IPS-18a (cell line): ENCODE data around the gene UBA3.

Experiments
- H3K27ac ChIP-seq: one replicate; pipeline ENCODE4 v1.5.1; 2013; ENCODE audit warnings: low read length
- H3K27me3 ChIP-seq: one replicate; pipeline ENCODE4 v1.6.1; 2013; ENCODE audit warnings: mild to moderate bottlenecking, low read length; ENCODE audit not compliant: control insufficient read depth, insufficient read depth
- H3K36me3 ChIP-seq: one replicate; pipeline ENCODE4 v1.6.1; 2013; ENCODE audit warnings: low read depth, low read length; ENCODE audit not compliant: control insufficient read depth
- H3K4me1 ChIP-seq: one replicate; pipeline ENCODE4 v1.6.1; 2013; ENCODE audit warnings: low read depth, low read length; ENCODE audit not compliant: control insufficient read depth
- H3K4me3 ChIP-seq: one replicate; pipeline ENCODE4 v1.5.1; 2013; ENCODE audit warnings: low read length
- H3K9ac ChIP-seq: one replicate; pipeline ENCODE4 v1.6.1; 2013; ENCODE audit warnings: mild to moderate bottlenecking, low read length, moderate library complexity
- H3K9me3 ChIP-seq: one replicate; pipeline ENCODE4 v1.6.1; 2013; ENCODE audit warnings: low read depth, low read length; ENCODE audit not compliant: control insufficient read depth

UBA3 gene

DNA sequence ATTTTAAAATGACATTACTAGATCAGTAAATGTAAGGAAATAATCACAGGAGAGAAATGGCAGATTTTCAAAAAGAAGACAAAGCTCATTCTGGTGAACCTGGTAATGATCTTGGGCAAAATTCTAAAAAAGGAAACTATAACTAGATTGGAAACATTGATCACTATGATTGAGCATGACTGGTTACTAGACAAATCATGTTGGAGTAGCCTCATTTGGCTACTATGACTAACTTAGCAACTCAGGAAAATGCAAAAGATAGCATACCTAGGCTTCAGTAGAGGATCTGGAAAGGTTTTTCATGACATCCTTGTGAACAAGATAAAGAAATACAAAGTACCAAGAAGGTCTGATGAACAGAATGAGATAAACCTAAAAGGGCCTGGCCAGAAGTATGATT, 20.5 kb downstream of the UBA3 start:
- no peaks in the 10 kb centered on the region for H3K27me3 ChIP-seq
- peaks cover 61% of the 10 kb centered on the region for H3K36me3 ChIP-seq
- H3K4me1 ChIP-seq, result no peaks in the 10 kb centered on the region
- no peak overlapping the region for H3K9ac ChIP-seq
- H3K27ac ChIP-seq, result no peak overlapping the region
- no peak overlapping the region for H3K4me3 ChIP-seq
- H3K9me3 ChIP-seq, result no peaks in the 10 kb centered on the region

- H3K9me3 ChIP-seq, result no peaks in the 10 kb centered on the region
- no peak overlapping the region for H3K9ac ChIP-seq
- H3K27me3 ChIP-seq, result no peaks in the 10 kb centered on the region
- H3K4me1 ChIP-seq, result no peaks in the 10 kb centered on the region
- no peak overlapping the region for H3K4me3 ChIP-seq
- H3K27ac ChIP-seq, result no peak overlapping the region
- H3K36me3 ChIP-seq, result peaks cover 63% of the 10 kb centered on the region
Measured at GRCh38 chr3:69058947-69059224, 21.3 kb downstream of the UBA3 start.

GRCh38 chr3:69058180-69058946, 21.8 kb downstream of the UBA3 start:
- Histone ChIP-seq H3K4me3 (no peak overlapping the region), H3K9ac (no peak overlapping the region), H3K4me1 (no peaks in the 10 kb centered on the region), H3K9me3 (no peaks in the 10 kb centered on the region), H3K36me3 (peaks cover 63% of the 10 kb centered on the region), H3K27me3 (no peaks in the 10 kb centered on the region), H3K27ac (no peak overlapping the region)

DNA sequence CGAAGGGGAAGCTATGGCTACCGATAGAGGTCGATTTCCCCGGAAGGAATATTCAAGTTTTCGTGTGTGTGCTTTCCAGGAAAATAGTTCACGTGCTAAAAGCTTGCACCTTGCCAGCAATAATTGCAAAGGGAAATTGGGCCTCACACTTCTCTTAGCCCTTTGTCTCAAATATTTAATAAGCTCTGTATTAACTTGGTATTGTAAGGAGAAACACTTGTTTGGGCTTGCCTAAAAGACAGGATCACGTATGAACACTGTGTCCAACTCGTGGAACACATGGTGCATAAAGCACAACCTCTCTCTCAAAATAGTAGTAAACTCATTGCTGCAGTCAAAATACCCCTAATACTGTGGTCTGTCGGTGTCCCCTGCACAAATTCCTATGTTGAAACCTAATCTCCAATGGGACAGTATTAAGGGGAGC, 27.7 kb downstream of the UBA3 start:
- Histone ChIP-seq H3K27me3 (no peaks in the 10 kb centered on the region), H3K9me3 (no peaks in the 10 kb centered on the region), H3K4me1 (peaks cover 4% of the 10 kb centered on the region), H3K9ac (peak overlapping the region; percentile 78), H3K27ac (peak overlapping the region; percentile 87), H3K36me3 (peaks cover 30% of the 10 kb centered on the region), H3K4me3 (peak overlapping the region; percentile 92)

DNA sequence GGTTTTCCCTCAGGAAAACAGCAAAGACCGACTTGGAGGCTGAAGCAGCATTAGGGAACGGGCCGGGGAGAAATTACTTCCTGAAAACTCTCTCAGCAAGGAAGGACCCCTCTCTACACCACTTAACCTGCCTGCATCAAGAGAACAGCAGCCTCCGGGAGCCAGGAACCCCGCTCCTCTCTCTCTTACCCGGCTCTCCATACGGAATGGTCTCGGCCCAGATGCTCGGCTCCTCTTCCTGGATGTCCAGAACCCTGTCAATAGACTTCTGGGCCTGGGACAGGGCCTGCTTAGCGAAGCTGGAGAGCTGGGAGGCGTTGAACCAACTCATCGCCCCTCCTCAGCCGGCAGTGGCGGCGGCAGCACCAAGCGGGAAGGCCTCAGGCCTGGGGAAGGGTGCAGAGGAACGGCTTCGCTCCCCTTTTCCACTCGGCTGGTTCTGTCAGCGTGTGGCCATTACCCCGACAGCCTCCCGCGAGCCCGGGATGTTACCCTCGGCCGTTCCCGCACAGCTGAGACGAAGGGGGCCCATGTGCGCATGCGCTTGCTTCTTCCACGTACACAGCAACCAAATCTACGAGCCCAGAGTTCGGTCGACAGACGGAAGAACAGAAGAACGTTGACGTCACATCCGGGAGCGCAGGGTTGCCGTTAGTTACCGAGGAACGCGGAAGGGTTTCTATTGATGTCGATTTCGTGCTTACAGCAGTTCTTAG, 28.3 kb downstream of the UBA3 start, which contains the start of gene TMF1:
TSS of gene TMF1 (minus strand) at position 578 of the 716 bp plus-strand sequence. CDS start at position 331, 247 bp downstream.
- Histone ChIP-seq H3K4me3 (peak within 1 kb of the TSS; percentile 92), H3K36me3 (peaks cover 34% of the 10 kb centered on the region), H3K27ac (peak within 1 kb of the TSS; percentile 87)

GRCh38 chr3:69048990-69049389, 31.2 kb downstream of the UBA3 start:
- no peak overlapping the region for H3K27ac ChIP-seq
- no peaks in the 10 kb centered on the region for H3K9me3 ChIP-seq
- no peak overlapping the region for H3K4me3 ChIP-seq
- peaks cover 4% of the 10 kb centered on the region for H3K4me1 ChIP-seq
- H3K9ac ChIP-seq, result no peak overlapping the region
- peaks cover 25% of the 10 kb centered on the region for H3K36me3 ChIP-seq
- H3K27me3 ChIP-seq, result no peaks in the 10 kb centered on the region

More for the DNA sequence above, 28.3 kb downstream of the UBA3 start, which contains the start of gene TMF1:
- no peaks in the 10 kb centered on the region for H3K27me3 ChIP-seq
- H3K9me3 ChIP-seq, result no peaks in the 10 kb centered on the region
- H3K9ac ChIP-seq, result peak within 1 kb of the TSS; percentile 78
- peaks cover 4% of the 10 kb centered on the region for H3K4me1 ChIP-seq

DNA sequence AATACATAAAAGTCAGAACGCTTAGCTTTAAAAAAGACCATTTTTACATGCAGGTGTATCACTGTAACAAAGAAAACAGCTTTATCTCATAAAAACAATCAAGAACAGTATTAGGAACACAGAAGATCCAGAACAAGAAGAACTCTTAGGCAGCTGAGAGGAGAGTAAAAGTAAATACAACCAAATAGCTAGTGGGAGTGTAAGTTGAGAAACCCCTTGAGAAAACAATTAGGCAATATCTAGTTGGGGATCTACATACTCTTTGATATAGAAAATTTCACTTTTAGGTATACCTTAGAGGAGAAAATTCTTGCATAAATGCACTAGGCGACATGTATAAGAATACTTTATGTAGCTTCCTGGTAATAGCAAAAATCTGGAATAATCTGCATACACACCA, 35.6 kb downstream of the UBA3 start:
- H3K27ac ChIP-seq, result no peak overlapping the region
- H3K4me1 ChIP-seq, result no peaks in the 10 kb centered on the region
- no peak overlapping the region for H3K9ac ChIP-seq
- no peaks in the 10 kb centered on the region for H3K9me3 ChIP-seq
- H3K27me3 ChIP-seq, result no peaks in the 10 kb centered on the region
- H3K36me3 ChIP-seq, result peaks cover 42% of the 10 kb centered on the region
- H3K4me3 ChIP-seq, result no peak overlapping the region

DNA sequence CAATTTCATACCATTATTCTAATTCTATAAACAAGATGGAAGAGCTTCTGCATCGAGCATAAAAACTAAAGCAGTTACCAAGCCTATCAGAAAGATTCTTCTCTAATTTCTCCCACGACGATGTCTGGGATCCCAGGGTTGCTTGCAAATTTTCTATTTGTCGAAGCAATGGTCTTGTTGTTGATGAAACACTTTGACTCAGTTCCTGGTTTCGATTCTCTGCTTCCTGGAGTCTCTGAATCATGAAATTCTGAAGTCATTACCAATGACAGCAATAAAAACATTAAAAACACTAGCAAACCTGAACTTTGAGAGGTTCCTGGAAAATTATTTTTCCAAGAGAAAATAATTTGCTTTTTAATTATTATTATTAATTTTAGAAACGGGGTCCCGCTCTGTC, 46.7 kb downstream of the UBA3 start:
- Histone ChIP-seq H3K4me1 (no peaks in the 10 kb centered on the region), H3K27me3 (no peaks in the 10 kb centered on the region), H3K27ac (no peak overlapping the region), H3K36me3 (peaks cover 55% of the 10 kb centered on the region), H3K9ac (no peak overlapping the region), H3K9me3 (no peaks in the 10 kb centered on the region), H3K4me3 (no peak overlapping the region)

DNA sequence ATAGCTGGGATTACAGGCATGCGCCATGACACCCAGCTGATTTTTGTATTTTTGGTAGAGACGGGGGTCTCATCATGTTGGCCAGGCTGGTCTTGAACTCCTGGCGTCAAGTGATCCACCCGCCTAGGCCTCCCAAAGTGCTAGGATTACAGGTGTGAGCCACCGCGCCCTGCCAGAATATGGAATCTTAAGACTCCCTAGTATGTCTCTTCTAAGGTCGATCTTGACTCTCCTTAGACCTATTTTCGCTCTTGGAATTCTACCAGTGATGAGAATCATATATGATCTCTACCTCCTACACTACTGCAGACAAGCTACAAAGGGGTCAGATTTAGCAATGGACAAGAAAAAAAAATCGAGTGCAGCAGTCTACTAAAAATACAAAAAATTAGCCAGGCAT, 47.4 kb downstream of the UBA3 start:
- no peaks in the 10 kb centered on the region for H3K4me1 ChIP-seq
- no peak overlapping the region for H3K27ac ChIP-seq
- no peak overlapping the region for H3K4me3 ChIP-seq
- H3K27me3 ChIP-seq, result no peaks in the 10 kb centered on the region
- H3K36me3 ChIP-seq, result peaks cover 52% of the 10 kb centered on the region
- no peaks in the 10 kb centered on the region for H3K9me3 ChIP-seq
- H3K9ac ChIP-seq, result no peak overlapping the region

- Histone ChIP-seq H3K9ac (no peak overlapping the region), H3K27ac (no peak overlapping the region), H3K27me3 (no peaks in the 10 kb centered on the region), H3K4me3 (no peak overlapping the region), H3K4me1 (no peaks in the 10 kb centered on the region), H3K36me3 (peaks cover 57% of the 10 kb centered on the region), H3K9me3 (no peaks in the 10 kb centered on the region)
Measured at GRCh38 chr3:69032142-69032541, 48.0 kb downstream of the UBA3 start.

DNA sequence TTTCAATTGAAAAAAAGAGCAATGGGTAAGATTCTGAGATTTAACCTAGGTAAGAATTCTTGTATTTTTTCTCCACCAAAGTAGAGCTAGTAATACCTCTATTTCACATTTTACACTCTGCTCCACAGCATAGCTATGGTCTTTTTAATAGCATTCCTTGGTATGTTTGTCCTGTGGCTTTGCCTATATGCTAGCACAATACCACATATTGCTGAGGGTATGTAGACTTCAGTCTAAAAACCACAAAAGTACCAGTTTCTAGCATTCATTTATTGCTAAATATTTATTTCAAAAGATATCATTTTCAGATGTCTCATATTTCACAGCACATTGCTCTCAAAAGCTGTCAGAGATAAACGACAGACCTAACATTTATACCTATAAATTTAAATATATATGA, 48.5 kb downstream of the UBA3 start:
- H3K27ac ChIP-seq, result no peak overlapping the region
- H3K27me3 ChIP-seq, result no peaks in the 10 kb centered on the region
- no peaks in the 10 kb centered on the region for H3K9me3 ChIP-seq
- H3K4me1 ChIP-seq, result no peaks in the 10 kb centered on the region
- H3K4me3 ChIP-seq, result no peak overlapping the region
- H3K36me3 ChIP-seq, result peaks cover 56% of the 10 kb centered on the region
- H3K9ac ChIP-seq, result no peak overlapping the region

GRCh38 chr3:69020857-69021256, 59.3 kb downstream of the UBA3 start:
- Histone ChIP-seq H3K27ac (no peak overlapping the region), H3K27me3 (no peaks in the 10 kb centered on the region), H3K4me1 (no peaks in the 10 kb centered on the region), H3K36me3 (peaks cover 26% of the 10 kb centered on the region), H3K9ac (no peak overlapping the region), H3K9me3 (no peaks in the 10 kb centered on the region), H3K4me3 (no peak overlapping the region)
